Inferior parietal cortex (tissue), 1 donor: ENCODE measurements around the gene GPR84.

Source experiments
- DNase-seq: peaks from one replicate; pipeline ENCODE4 v3.0.0-alpha.2; 2016; ENCODE audit errors: extremely low spot score

Gene GPR84

GRCh38 chr12:54374562-54375258 lies 10.4 kb upstream of the GPR84 start:
- no peak for DNase-seq

- no peak for DNase-seq
These were observed 9.6 kb upstream of the GPR84 start for GRCh38 chr12:54373649-54374561.

- no peak for DNase-seq
These were observed 8.0 kb upstream of the GPR84 start for GRCh38 chr12:54372113-54372806.

GRCh38 chr12:54371328-54372112 lies 7.2 kb upstream of the GPR84 start:
- no peak for DNase-seq

- DNase-seq = peak; percentile 71
These were observed 6.0 kb upstream of the GPR84 start for GRCh38 chr12:54370171-54370730.

GRCh38 chr12:54369597-54370131 lies 5.4 kb upstream of the GPR84 start:
- DNase-seq = no peak

GRCh38 chr12:54368709-54369596 lies 4.7 kb upstream of the GPR84 start:
- DNase-seq = peak; percentile 92

- DNase-seq = no peak
These were observed 3.9 kb upstream of the GPR84 start for GRCh38 chr12:54368025-54368708.

GRCh38 chr12:54363618-54364017 lies 668 bp downstream of the GPR84 start:
- DNase-seq = no peak

GRCh38 chr12:54363047-54363446 lies 1.2 kb downstream of the GPR84 start:
- DNase-seq = no peak

GRCh38 chr12:54360717-54361456 lies 3.4 kb downstream of the GPR84 start:
- DNase-seq = peak; percentile 88

- DNase-seq = no peak
These were observed 4.4 kb downstream of the GPR84 start for GRCh38 chr12:54359762-54360351.

GRCh38 chr12:54358945-54359761 lies 5.1 kb downstream of the GPR84 start:
- DNase-seq = peak; percentile 99

GRCh38 chr12:54358191-54358944 lies 5.9 kb downstream of the GPR84 start:
- peak; percentile 67 for DNase-seq

- no peak for DNase-seq
These were observed 6.6 kb downstream of the GPR84 start for GRCh38 chr12:54357506-54358190.

GRCh38 chr12:54356951-54357356 lies 7.3 kb downstream of the GPR84 start:
- no peak for DNase-seq
